ENCODE results near the gene FAM162A.
"Not testable (repeated sequence)": the region's sequence is repeated elsewhere in the genome, so short reads cannot be mapped to it uniquely, and the experiment has no call there.

FAM162A gene

DNA sequence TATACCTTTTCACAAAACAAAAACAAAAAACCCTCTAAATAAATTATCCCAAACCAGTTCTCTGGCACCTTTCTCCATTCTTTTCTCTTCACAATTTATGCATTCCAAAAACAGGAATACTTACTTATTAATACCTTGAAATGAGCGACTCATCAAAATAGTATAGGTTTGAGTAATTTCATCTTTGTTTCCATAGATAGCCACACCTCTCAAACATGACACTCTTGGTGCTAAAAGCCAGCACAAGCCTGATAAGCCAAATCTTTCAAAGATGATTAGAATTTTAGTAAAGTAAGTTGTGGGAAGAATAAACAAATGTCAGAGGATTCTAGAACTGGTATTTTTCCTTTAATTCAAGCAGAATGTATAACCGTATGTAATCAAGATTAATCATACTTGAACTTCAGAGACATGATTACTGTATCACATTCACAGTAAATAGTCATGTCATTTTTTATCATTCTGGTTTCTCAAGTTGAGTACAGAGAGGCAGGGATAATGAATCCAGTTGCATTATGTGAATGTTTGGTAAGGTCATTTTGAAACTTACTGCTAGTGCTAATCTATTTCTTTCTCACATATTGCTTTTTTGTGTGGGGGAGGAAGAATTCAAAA, 44.0 kb downstream of the FAM162A start:
- no peak for DNase-seq

- no peak for DNase-seq
Observed at GRCh38 chr3:122430371-122430770, 46.4 kb downstream of the FAM162A start.

DNA sequence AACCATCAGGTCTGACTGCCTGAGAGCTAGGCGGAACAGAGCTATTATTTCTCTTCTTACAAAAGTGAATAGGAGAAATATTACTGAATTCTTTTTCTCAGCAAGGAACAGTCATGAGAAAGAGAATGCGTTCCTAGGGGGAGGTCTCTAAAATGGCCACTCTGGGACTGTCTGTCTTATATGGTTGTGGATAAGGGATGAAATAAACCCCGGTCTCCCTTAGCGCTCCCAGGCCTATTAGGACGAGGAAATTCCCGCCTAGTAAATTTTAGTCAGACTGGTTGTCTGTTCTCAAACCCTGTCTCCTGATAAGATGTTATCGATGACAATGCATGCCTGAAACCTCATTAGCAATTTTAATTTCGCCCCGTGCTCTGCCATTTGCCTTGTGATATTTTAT, 52.0 kb downstream of the FAM162A start:
- no peak for DNase-seq

DNA sequence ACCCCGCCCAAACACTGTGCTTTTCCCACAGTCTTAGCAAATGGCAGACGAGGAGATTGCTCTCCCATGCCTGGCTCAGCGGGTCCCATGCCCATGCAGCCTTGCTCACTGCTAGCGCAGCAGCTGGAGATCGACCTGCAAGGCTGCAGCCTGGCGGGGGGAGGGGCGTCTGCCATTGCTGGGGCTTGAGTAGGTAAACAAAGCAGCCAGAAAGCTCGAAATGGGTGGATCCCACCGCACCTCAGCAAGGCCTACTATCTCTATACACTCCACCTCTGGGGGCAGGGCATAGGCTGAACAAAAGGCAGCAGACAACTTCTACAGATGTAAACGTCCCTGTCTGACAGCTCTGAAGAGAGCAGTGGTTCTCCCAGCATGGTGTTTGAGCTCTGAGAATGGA, 59.1 kb downstream of the FAM162A start:
- DNase-seq: no peak

- not testable (repeated sequence) for DNase-seq
Observed at GRCh38 chr3:122443762-122444490, 59.9 kb downstream of the FAM162A start.

DNA sequence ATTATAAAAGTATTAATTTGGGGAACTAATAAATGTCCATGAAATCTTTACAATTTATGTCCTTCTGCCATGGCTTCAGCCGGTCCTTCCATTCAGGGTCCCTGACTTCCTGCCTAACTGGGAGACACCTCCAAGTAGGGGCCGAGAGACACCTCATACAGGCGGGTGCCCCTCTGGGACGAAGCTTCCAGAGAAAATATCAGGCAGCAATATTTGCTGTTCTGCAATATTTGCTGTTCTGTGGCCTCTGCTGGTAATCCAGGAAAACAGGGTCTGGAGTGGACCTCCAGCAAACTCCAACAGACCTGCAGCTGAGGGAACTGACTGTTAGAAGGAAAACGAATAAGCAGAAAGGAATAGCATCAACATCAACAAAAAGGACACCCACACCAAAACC, 60.5 kb downstream of the FAM162A start:
- DNase-seq: not testable (repeated sequence)

GRCh38 chr3:122448218-122448617, 64.2 kb downstream of the FAM162A start:
- not testable (repeated sequence) for DNase-seq

DNA sequence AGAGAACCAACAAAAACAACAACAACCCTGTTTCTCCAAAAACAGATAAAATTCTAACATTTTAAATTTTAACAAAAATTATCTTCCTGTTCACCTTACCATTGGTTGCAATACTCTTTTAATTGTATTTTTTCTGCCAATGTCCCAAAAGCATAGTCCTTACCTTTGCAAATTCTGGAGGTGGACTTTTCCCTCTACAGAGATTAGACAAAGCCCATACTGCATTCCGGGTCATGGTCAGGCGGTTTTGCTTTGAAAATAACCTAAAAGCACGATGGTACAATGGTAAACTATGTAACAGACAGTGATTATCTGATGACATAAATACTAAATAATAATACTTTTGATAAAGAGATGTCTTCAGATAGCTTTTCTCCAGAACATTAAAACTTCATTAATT, 67.4 kb downstream of the FAM162A start:
- DNase-seq: no peak

DNA sequence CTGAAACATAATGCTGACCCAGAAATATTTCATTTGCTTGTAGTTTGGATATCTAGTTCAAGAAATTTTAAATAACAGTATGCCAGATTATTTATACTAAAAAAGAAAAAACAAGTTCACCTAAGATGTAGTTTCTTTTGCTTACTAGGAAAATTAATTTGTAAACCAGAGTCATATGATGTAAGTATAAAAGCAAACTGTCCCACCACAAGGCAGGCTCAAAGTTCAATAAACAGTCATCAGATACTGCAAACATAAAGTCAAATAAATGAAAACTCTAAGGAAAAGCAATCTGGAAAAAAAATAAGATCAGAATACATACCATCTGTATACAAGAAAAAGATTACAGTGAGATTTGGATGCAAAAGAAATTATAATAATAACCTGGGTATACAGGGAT, 72.1 kb downstream of the FAM162A start:
- DNase-seq: no peak

GRCh38 chr3:122457706-122458105, 73.7 kb downstream of the FAM162A start:
- no peak for DNase-seq

GRCh38 chr3:122458992-122459391, 75.0 kb downstream of the FAM162A start:
- peak; percentile 28 for DNase-seq

GRCh38 chr3:122461806-122462205, 77.8 kb downstream of the FAM162A start:
- no peak for DNase-seq
